ENCODE measurements around the gene ZDHHC14. TPM values are rescaled to one million over a fixed set of nuclear protein-coding genes. Genes with fewer than 3 reads are reported as not detected.

The ZDHHC14 gene
- total RNA-seq, 1 donor: 1.6 TPM

GRCh38 chr6:157673596-157673995 is 292.6 kb downstream of the ZDHHC14 start:
- Histone ChIP-seq H3K9me3 (ENCODE audit: low read depth, low read length) (no peaks in the 10 kb centered on the region), H3K27me3 (ENCODE audit: insufficient read depth, low read length) (no peaks in the 10 kb centered on the region), H3K4me1 (ENCODE audit: insufficient read depth, low read length) (peaks cover 14% of the 10 kb centered on the region), H3K4me3 (ENCODE audit: low read length) (no peak overlapping the region)

GRCh38 chr6:157674061-157674460 is 293.1 kb downstream of the ZDHHC14 start:
- H3K9me3 ChIP-seq (ENCODE audit: low read depth, low read length): no peaks in the 10 kb centered on the region
- H3K27me3 ChIP-seq (ENCODE audit: insufficient read depth, low read length): no peaks in the 10 kb centered on the region
- no peak overlapping the region for H3K4me3 ChIP-seq (ENCODE audit: low read length)
- peaks cover 14% of the 10 kb centered on the region for H3K4me1 ChIP-seq (ENCODE audit: insufficient read depth, low read length)

GRCh38 chr6:157675831-157676230 is 294.8 kb downstream of the ZDHHC14 start:
- Histone ChIP-seq H3K4me3 (ENCODE audit: low read length) (no peak overlapping the region), H3K27me3 (ENCODE audit: insufficient read depth, low read length) (no peaks in the 10 kb centered on the region), H3K9me3 (ENCODE audit: low read depth, low read length) (no peaks in the 10 kb centered on the region), H3K4me1 (ENCODE audit: insufficient read depth, low read length) (peaks cover under 1% of the 10 kb centered on the region)

GRCh38 chr6:157676241-157676640 is 295.3 kb downstream of the ZDHHC14 start:
- Histone ChIP-seq H3K4me1 (ENCODE audit: insufficient read depth, low read length) (no peaks in the 10 kb centered on the region), H3K9me3 (ENCODE audit: low read depth, low read length) (no peaks in the 10 kb centered on the region), H3K27me3 (ENCODE audit: insufficient read depth, low read length) (no peaks in the 10 kb centered on the region), H3K4me3 (ENCODE audit: low read length) (no peak overlapping the region)

GRCh38 chr6:157677235-157677634 is 296.2 kb downstream of the ZDHHC14 start:
- H3K9me3 ChIP-seq (ENCODE audit: low read depth, low read length): no peaks in the 10 kb centered on the region
- H3K4me3 ChIP-seq (ENCODE audit: low read length): no peak overlapping the region
- no peaks in the 10 kb centered on the region for H3K27me3 ChIP-seq (ENCODE audit: insufficient read depth, low read length)
- no peaks in the 10 kb centered on the region for H3K4me1 ChIP-seq (ENCODE audit: insufficient read depth, low read length)

- no peaks in the 10 kb centered on the region for H3K9me3 ChIP-seq (ENCODE audit: low read depth, low read length)
Observed at GRCh38 chr6:157679605-157680580, 298.9 kb downstream of the ZDHHC14 start.

GRCh38 chr6:157681041-157681650 is 300.2 kb downstream of the ZDHHC14 start:
- no peaks in the 10 kb centered on the region for H3K4me1 ChIP-seq (ENCODE audit: insufficient read depth, low read length)
- no peaks in the 10 kb centered on the region for H3K9me3 ChIP-seq (ENCODE audit: low read depth, low read length)
- no peak overlapping the region for H3K4me3 ChIP-seq (ENCODE audit: low read length)
- no peaks in the 10 kb centered on the region for H3K27me3 ChIP-seq (ENCODE audit: insufficient read depth, low read length)

More at GRCh38 chr6:157679605-157680580, 298.9 kb downstream of the ZDHHC14 start:
- Histone ChIP-seq H3K4me3 (ENCODE audit: low read length) (no peak overlapping the region), H3K4me1 (ENCODE audit: insufficient read depth, low read length) (no peaks in the 10 kb centered on the region), H3K27me3 (ENCODE audit: insufficient read depth, low read length) (no peaks in the 10 kb centered on the region)

- Histone ChIP-seq H3K4me3 (ENCODE audit: low read length) (no peak overlapping the region), H3K4me1 (ENCODE audit: insufficient read depth, low read length) (no peaks in the 10 kb centered on the region), H3K9me3 (ENCODE audit: low read depth, low read length) (no peaks in the 10 kb centered on the region), H3K27me3 (ENCODE audit: insufficient read depth, low read length) (no peaks in the 10 kb centered on the region)
Observed at GRCh38 chr6:157682856-157683481, 302.0 kb downstream of the ZDHHC14 start.

- H3K27me3 ChIP-seq (ENCODE audit: insufficient read depth, low read length): no peaks in the 10 kb centered on the region
- no peaks in the 10 kb centered on the region for H3K9me3 ChIP-seq (ENCODE audit: low read depth, low read length)
- H3K4me1 ChIP-seq (ENCODE audit: insufficient read depth, low read length): no peaks in the 10 kb centered on the region
- H3K4me3 ChIP-seq (ENCODE audit: low read length): no peak overlapping the region
Observed at GRCh38 chr6:157683707-157684106, 302.7 kb downstream of the ZDHHC14 start.

- H3K4me3 ChIP-seq (ENCODE audit: low read length): no peak overlapping the region
- H3K4me1 ChIP-seq (ENCODE audit: insufficient read depth, low read length): no peaks in the 10 kb centered on the region
- H3K9me3 ChIP-seq (ENCODE audit: low read depth, low read length): no peaks in the 10 kb centered on the region
- no peaks in the 10 kb centered on the region for H3K27me3 ChIP-seq (ENCODE audit: insufficient read depth, low read length)
Observed at GRCh38 chr6:157684620-157685299, 303.8 kb downstream of the ZDHHC14 start.

GRCh38 chr6:157685596-157686280 is 304.7 kb downstream of the ZDHHC14 start:
- no peak overlapping the region for H3K4me3 ChIP-seq (ENCODE audit: low read length)
- H3K9me3 ChIP-seq (ENCODE audit: low read depth, low read length): no peaks in the 10 kb centered on the region
- no peaks in the 10 kb centered on the region for H3K4me1 ChIP-seq (ENCODE audit: insufficient read depth, low read length)
- H3K27me3 ChIP-seq (ENCODE audit: insufficient read depth, low read length): no peaks in the 10 kb centered on the region

- Histone ChIP-seq H3K27me3 (ENCODE audit: insufficient read depth, low read length) (no peaks in the 10 kb centered on the region), H3K4me3 (ENCODE audit: low read length) (no peak overlapping the region), H3K9me3 (ENCODE audit: low read depth, low read length) (no peaks in the 10 kb centered on the region), H3K4me1 (ENCODE audit: insufficient read depth, low read length) (no peaks in the 10 kb centered on the region)
Observed at GRCh38 chr6:157688275-157688959, 307.4 kb downstream of the ZDHHC14 start.

GRCh38 chr6:157688960-157689599 is 308.1 kb downstream of the ZDHHC14 start:
- H3K4me1 ChIP-seq (ENCODE audit: insufficient read depth, low read length): no peaks in the 10 kb centered on the region
- no peaks in the 10 kb centered on the region for H3K27me3 ChIP-seq (ENCODE audit: insufficient read depth, low read length)
- H3K9me3 ChIP-seq (ENCODE audit: low read depth, low read length): no peaks in the 10 kb centered on the region
- no peak overlapping the region for H3K4me3 ChIP-seq (ENCODE audit: low read length)
